NOMO-1 (cell line): Measurements from ENCODE around the gene MAGI2.

Experiments used
- DNase-seq, 2 experiments: peaks; one replicate each; lab custom pipeline; 2025; ENCODE audit not compliant: unreplicated experiment in 2 of 2; lab: John Stamatoyannopoulos, UW

Gene MAGI2

DNA sequence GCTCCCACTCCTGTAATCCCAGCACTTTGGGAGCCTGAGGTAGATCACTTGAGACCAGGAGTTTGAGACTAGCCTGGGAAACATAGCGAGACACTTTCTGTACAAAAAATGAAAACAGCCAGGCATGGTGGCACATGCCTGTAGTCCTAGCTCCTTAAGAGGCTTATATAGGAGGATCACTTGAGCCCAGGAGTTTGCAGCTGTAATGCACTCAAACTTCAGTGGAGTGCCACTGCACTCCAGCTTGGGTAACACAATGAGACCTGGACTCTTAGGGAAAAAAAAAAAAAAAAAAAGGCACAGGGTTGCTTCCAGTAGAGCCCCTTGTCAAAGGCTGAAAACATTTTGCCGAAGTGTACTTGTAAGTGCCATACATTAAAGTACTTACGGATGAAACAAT, 1459.6 kb downstream of the MAGI2 start:
- DNase-seq: no peak

DNA sequence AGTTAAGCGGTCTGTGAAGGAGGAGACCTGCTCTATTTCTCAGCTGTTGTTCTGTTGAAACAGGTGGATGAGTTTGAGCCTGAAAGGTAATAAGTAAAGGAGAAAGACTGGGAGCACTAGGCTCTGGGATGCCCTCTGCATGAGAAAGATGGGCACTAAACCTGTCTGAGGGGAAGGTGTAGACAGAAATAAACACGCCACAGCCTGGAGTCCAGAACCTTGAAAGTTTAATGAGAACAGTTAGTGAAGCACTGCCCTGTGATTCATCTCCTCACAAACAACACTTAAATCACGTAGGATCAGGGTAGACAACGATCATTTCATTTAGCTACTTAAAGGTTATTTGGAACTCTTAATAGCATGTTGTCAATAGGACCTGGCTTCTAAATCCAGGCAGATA, 1461.8 kb downstream of the MAGI2 start:
- no peak for DNase-seq

DNA sequence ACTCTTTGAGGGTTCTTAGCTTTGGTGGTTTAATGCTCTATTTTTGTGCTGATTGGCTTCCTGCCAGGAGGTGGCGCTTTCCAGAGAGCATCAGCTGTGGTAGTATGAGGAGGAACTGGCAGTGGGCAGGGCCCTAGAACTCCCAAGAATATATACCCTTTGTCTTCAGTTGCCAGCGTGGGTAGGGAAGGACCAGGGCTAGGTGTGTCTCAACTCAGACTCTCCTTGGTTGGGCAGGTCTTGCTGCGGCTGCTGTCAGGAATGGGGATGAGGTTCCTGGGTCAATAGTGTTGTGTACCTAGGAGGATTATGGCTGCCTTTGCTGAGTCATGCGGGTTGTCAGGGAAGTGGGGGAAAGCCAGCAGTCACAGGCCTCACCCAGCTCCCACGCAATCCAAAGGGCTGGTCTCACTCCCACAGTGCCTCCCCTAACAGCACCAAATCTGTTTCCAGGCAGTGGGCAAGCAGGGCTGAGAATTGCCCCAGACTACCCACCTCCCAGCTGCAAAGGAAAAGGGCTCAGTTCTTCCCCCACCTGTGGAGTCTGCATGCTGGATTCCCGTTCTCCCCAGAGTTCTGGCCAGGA, 1463.4 kb downstream of the MAGI2 start:
- peak; percentile 28 to 54 for DNase-seq

DNA sequence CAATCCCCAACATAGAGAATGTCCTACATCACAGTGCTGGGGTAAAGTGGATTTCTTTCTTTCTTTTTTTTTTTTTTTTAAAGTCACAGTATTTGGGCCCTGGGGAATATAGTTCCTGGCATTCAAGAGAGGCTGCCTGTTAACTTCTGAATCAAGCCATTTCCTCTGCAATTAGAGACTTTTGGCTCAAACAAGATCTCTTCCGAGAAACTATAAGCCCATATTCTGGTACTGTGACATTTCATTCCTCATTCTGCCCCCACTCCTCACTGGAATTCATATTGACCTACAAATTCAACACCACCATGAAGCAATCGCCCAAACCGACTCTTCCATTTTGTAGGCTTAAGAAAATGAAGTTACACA, 1467.5 kb downstream of the MAGI2 start:
- DNase-seq: no peak

DNA sequence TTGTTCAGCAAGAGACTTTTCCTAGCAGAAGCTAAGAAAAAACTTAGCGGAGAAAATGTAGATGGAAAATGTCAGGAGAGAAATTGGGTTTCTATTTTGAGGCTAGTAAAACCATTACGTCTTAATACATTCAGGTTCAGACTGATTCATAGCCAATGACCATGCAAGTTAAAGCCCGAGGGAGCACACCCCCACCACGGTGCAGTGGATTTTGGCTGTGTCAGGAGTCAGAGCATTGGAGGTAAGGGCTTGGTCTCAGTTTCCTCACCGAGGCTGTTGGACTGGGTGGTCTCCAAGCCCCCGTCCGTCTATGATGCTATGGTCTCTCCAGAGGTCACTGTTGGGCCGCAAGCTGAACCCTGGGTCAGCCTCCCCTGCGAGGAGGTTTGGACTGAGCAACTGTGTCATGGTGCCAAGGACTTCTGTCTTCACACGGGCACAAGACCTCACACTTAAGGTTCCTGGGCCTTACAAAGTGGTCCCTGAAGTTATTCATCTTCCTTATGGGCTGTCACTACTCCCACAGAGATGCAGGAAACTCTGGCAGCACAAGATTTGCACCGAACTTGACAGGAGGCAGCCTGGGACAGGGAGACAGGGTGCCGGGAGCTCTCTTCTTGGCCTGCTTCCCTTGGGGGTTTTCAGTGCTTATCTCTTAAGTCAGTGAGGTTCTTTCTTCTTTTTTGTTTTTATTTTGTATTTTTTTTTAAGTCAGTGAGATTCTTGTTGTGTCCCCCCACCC, 1468.1 kb downstream of the MAGI2 start:
- DNase-seq: no peak

DNA sequence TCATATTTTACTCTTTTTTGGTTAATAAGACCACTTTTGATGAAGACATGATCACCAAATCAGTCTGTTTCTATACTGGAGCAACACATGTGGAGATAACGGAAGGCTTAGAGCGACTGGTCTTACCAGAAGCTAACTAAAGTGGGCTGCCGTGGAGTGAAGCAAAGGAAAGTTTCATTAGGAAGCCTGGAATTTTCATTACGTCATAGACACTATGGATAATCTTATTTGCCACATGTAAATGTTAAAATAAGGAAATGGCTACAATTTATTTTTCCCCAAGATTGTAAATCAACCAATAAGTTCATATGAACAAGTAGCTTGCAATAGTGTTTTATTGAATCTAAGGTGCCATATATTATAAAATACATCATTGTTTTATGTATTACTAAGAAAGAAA, 1469.5 kb downstream of the MAGI2 start:
- no peak for DNase-seq

DNA sequence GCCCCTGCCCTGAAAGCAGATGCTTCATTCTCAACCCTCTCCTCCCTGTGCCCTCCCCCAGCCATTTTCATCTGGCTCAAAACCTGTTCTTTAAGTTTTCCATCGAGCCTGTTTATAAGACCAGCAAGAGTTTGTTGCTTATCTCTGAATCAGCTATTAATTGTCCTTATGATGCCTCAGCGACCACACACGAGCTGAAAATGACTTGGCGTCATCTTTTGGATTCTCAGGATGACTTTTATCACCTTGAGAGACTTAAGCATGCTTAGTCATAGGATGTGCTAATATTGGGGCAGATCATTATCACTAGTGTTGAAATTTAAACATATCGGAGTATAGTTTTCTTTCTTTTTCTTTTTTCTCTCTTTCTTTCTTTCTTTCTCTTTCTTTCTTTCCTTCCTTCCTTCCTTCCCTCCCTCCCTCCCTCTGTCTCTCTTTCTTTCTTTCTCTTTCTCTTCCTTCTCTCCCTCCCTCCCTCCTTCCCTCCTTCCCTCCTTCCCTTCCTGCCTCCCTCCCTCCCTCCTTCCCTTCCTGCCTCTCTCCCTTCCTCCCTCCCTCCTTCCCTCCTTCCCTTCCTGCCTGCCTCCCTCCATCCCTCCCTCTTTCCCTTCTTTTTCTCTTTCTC, 1470.4 kb downstream of the MAGI2 start:
- DNase-seq: no peak

DNA sequence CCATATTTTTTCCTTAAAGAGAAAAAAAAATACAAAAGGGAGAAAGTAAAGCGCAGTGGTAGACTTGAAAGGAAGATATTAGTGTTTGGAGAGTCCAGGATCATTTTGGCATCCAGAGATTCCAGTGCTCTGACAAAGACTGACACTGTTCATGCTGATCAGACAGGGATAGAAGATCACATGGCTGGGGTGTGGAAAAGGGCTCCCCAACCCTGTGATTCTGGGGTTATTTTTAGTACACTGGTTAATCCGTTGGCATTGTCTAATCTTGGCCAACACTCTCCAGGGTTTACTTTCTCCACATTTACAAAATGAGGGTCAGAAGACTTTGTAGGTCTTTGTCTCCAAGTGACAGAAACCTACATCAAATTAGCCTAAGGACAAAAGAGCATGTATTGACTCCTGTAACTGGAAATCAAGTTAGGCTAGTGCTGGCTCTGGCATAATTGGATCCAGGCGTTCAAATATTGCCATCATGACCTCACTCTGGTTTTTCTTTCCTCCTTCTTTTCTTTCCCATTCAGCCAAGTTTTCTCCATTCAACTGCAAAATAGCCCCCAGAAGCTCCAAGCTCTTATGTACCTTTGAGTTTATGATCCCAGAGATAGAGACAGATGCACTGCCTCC, 1473.3 kb downstream of the MAGI2 start:
- no peak for DNase-seq

DNA sequence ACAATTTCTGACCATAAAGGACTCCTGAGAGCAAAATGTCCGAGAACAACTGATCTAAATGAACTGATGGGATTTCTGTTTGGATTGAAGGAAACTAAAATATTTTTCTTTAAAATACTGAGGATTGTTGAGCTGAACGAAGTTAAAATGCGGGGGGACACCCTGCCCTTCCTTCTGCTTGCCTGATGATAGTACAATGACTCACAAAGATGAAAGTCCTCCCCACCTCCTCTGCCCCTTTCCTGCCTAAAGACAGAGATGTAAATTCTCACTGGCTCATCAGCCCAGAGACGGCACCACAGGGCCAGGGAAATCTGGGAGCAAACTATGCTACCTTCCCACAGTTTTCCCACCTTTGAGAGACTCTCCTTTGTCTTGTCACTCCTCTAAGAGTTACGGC, 1474.2 kb downstream of the MAGI2 start:
- DNase-seq: no peak

DNA sequence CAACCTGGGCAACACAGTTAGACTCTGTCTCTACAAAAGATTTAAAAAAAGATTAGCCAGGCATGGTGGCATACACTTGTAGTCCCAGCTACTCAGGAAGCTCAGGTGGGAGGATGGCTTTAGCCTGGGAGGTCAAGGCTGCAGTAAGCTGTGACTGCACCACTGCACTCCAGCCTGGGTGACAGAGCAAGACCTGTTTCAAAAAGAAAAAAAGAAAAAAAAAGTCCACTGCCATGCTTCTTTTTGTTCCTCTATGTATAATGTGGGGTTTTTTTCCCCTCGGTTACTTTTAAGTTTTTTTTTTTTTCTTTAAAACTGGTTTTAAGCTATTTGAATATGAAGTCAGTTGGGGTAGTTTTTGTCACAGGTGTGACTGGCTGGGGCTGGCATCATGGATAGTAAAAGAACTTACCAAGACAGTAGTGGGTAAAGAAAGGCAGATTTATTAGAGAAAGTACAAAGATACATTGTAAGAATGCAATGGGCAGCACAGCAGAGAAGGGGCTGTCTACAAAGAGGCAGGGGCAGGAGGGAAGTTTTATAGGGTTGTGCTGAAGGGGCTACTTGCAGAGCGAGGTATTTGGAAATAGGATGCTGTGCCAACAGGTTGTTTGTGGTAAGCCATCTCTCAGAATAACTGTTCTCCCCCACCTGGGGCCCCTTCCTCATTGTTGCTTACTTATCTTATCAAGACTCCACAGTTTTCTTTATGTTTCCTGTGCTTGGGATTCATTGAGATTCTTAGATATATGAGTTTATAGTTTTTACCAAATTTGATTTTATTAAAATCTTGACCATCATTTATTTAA, 1477.6 kb downstream of the MAGI2 start:
- DNase-seq: no peak

DNA sequence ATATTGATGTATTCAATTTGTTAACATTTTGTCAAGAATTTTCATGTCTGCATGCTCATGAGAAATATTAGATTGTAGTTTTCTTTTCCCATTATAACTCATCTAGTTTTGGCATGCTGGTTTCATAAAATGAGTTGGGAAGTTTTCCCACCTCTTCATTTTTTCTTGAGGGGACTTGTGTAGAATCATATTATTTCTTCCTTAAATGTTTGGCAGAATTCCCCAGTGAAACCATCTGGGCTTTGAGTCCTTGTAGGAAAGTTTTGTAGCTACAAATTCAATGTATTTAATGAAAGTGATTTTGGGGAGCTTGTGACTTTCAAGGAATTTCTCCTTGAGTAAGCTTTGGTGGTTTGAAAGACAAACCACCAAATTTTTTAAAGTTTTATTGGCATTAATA, 1481.7 kb downstream of the MAGI2 start:
- DNase-seq: no peak

DNA sequence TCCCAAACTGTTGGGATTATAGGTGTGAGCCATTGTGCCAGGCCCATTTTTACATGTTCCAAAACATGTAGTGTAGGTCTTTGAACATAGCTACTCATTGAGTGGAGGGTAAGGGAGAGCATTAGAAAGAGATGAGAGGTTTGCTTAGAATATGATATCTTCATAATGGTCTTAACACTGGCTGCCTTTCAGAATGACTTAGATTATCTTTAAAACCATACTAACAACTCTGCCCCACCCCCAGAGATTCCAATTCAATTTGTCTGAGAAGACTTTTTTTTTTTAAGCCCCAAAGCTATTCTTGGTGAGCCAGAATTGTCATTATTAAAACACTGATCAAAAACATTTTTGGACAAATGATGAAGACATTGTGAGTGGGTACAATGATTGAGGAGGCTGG, 1486.0 kb downstream of the MAGI2 start:
- no peak for DNase-seq
